NOMO-1 treated with dmso at 0.1 percent for 144 hours (cell line): ENCODE data around the gene TNRC6C.
A peak's percentile ranks its signal among the peaks of the same experiment; 100 is the strongest.

Experiments used
- DNase-seq: peaks from one replicate; lab custom pipeline; 2025; ENCODE audit not compliant: unreplicated experiment; lab: John Stamatoyannopoulos, UW

The TNRC6C gene

GRCh38 chr17:78012428-78012827 lies 53.9 kb downstream of the TNRC6C start:
- DNase-seq = no peak

GRCh38 chr17:78013683-78014467 lies 55.4 kb downstream of the TNRC6C start:
- DNase-seq = no peak

DNA sequence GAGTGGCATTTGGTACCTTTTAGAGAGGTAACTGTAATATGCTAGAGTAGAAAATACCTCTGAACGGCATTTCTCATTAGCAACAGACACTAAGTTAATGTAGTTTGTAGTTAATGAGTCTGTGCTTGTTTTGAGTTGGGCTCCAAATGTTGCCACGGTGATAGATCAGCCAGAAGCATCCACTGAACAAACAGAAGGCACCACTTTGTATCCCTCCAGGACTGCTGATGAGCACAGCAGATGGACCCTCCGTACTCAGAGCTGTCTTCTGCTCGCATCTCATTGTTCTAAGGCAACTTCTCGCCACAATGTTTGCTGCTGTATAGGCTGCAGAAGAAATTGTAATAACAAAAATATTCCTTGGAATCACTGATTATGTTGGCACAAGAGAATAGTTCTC lies 56.1 kb downstream of the TNRC6C start:
- DNase-seq = no peak

DNA sequence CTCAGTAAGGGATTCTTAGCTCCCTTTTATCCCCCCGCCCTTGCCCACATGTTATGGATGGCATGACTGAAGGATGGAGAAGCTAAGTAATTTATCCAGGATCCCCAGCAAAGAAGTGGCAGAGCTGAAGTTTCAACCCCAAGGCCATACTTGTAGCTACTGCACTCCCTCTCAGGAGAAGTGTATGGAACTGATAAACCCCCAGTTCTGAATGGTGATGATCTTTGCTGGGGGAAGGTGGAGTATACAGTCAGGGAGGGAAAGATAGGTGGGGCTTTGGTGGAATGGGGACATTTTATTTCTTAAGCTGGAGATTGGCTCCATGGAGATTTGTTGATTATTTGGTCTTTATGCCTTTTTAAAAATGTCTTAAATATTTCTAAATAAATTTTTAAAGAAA lies 58.3 kb downstream of the TNRC6C start:
- no peak for DNase-seq

DNA sequence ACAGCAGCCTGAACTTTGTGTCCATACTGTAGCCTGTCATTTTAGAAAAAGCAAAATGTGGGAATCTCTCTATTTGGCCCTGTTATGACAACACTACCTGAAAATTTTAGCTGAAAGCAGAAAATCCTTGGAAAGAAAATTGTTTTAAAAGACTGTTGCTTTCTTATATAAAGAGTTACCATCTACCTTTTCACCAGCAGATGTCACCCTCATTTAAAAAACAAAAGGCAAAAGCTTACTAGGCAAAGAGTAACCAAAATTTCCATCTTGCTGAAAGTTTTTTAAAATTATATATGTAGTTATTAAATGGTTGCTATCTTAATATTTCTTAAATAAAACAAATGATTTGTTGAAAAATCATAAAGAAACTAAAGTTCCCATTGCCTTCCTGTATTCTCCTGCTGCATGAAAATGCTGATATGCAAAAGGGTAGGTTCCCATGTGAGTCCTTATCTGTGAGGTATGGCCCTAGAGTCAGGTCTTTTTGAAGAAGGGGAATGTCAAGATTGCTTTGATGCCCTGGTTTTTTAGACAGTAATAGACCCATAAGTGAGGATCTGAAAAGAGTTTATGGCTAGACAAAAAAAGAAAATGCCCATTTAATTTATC lies 61.0 kb downstream of the TNRC6C start:
- DNase-seq = no peak

- DNase-seq = no peak
Observed at GRCh38 chr17:78019976-78020716, 61.6 kb downstream of the TNRC6C start.

GRCh38 chr17:78020717-78021108 lies 62.2 kb downstream of the TNRC6C start:
- no peak for DNase-seq

DNA sequence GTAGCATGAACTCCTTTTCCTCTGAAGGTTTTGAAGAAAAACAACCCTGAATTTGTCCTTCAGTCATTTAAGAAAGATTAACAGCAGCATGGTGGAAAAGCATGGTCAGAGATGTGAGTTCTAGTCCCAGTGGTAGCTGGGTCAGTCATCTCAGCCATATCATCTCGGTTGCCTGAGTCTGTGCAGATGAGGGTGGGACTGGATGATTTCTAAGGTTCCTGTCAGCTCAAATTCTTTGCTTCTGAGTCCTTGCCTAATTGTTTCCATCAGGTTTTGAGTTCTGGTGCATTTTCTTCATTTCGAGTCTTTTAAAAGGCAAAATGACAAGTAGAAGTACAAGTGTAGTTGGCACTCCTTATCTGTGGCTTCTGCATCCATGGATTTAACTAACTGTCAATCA lies 63.9 kb downstream of the TNRC6C start:
- no peak for DNase-seq

GRCh38 chr17:78023042-78023441 lies 64.5 kb downstream of the TNRC6C start:
- no peak for DNase-seq

DNA sequence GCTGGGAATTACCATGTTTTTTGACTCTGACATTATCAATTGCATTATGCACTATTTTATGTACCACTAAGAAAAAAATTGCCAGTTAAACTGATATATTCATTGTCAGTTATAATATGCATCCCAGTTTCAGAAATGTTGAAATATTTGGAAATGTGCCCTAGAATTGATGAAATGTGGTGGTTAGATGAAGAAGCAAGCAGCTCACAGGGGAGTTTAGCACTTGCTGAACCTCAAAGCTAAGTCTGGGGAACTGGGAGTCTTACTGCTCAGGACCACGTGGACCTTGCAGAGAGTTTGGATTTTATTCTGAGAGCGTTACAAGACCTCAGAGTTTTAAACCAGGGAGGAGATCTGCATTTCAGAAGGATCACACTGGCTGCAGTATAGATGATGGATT lies 67.9 kb downstream of the TNRC6C start:
- DNase-seq = no peak

DNA sequence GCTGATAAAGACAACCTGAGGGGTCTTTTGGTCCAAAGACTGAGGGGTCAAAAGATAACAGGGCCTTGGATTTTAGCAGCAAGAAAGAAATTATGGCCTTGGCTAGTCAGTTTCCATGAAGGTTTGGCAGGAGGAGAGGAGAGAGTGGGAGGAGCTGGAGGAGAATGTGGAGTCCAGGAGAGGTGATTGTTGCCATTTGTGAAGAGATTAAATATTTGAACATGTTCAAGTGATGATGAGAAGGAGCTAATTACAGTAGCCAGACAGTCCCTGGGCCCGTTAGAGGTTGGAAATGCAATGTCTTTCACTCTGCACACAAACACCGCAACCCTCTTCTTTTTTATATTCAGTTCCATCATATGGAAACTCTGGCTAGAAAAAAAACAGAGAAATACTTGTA lies 68.6 kb downstream of the TNRC6C start:
- no peak for DNase-seq

GRCh38 chr17:78029697-78030096 lies 71.2 kb downstream of the TNRC6C start:
- DNase-seq = no peak

DNA sequence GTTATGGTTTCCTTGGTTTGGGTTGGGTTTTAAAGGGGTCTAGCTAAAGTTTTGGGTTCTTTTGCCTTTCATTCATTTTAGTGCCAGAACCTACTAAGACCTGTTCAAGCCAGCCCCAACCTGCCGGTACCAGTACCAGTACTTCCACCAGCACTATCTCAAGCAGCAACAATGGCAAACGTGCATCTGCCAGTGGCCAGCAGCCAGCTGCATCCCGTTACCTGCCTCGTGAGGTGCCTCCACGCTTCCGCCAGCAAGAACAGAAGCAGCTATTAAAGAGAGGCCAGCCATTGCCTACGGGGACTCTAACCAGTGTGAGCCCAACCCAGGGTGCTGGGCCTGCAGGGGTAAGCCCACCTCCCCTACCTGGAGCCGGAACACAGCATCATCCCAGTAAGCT lies 72.9 kb downstream of the TNRC6C start:
- DNase-seq = no peak

GRCh38 chr17:78032166-78032565 lies 73.7 kb downstream of the TNRC6C start:
- no peak for DNase-seq

- DNase-seq = no peak
Observed at GRCh38 chr17:78034429-78035091, 76.1 kb downstream of the TNRC6C start.

- no peak for DNase-seq
Observed at GRCh38 chr17:78037280-78037679, 78.8 kb downstream of the TNRC6C start.

GRCh38 chr17:78038748-78039288 lies 80.3 kb downstream of the TNRC6C start:
- DNase-seq = no peak

DNA sequence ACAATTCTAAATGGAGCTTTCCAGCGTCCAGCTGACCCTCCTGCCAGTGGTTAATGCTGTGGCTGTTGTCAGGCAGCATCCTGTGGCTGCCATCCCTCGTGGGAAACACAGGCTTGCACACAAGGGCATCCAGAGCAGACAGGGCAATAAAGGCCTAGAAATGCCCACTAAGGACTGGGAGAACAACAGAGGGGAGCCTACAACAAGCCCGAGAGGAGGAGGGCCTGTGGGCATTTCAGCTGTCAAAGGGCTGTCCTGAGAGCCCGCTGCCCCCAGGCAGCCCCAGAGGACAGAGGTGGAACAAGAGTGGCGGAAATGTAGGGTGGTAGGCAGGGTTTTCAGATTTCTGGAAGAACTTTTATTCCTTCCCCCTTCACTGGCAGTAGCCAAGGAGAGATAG lies 81.1 kb downstream of the TNRC6C start:
- DNase-seq = no peak

DNA sequence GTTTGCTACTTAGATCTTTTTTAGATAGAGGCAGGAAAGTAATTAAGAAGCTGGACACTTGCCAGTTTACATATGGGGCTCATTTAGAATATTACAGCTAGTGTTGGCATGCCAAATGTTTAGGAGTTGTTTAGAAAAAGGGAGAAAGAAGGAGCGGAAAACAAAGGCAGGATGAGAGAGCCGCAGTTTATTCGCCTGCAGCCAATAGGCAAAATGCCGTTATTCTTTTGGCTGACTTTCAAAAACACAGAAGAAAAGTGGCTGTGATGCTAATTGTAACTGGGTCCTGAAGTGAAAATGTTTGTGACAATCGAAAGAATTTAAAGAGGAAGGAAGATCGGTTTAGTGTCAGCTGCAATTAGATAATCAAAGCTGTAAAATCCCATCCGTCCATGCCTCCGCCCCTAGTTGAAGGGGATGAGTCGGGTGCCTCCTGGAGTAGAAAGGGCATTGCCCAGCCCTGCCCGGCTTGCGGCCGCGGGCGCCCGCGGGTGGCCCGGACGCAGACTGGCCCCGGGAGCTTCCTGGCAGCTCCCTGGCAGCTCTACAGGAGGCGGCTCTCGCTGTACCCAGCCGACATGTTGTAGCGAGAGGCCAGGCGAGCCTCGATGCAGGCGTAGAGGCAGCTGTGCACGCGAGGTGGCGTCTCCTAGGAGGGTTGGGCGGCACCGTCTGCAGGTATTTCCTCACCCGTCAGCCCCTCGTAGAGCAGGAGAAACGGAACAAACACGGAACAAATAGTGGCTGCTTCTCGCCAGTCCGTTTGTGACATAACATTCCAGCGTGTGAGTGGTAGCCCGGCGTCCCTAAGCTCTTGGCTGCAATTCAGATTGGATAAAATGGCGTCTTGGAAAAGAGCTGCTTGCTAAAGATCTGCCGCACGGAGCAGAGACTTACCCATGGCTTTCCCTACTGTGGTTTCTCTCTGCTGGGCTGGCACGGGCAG lies 82.2 kb downstream of the TNRC6C start:
- DNase-seq = peak; percentile 62
